ENCODE data around the gene TENM4.

- TF ChIP-seq CTCF (IDR thresholded peaks at IDR 0.05) (no peak), REST (IDR thresholded peaks at IDR 0.05; ENCODE audit: insufficient read depth in 1 of 2, low read depth in 2 of 2, low read length in 1 of 2) (no peak), TCF7L2 (IDR thresholded peaks at IDR 0.05; ENCODE audit: low read depth, low read length) (no peak), POLR2AphosphoS5 (IDR thresholded peaks at IDR 0.05; ENCODE audit: low read depth, low read length) (no peak), SIN3A (IDR thresholded peaks at IDR 0.05; ENCODE audit: borderline replicate concordance, insufficient read depth, low read depth, low read length) (no peak)
Observed at GRCh38 chr11:78982473-78982872, 458.4 kb downstream of the TENM4 start.
